K562 (cell line): Measurements from ENCODE around the gene IP6K3. TPM values are rescaled to one million over a fixed set of nuclear protein-coding genes. Genes with fewer than 3 reads are reported as not detected.

Experiments used
- ATF7 ChIP-seq: fragments of 450-650 bp; IDR thresholded peaks from 2 replicates; pipeline ENCODE4 v1.7.1; 2014; ENCODE audit warnings: mild to moderate bottlenecking, moderate library complexity
- BHLHE40 ChIP-seq: IDR thresholded peaks from 2 replicates; pipeline ENCODE4 v1.6.1; 2011; ENCODE audit warnings: low read length, improper control_type of control experiment
- MTA1 ChIP-seq: fragments of 450-650 bp; IDR thresholded peaks from 2 replicates; pipeline ENCODE4 v1.6.1; 2017; ENCODE audit warnings: borderline replicate concordance
- NR2C2 ChIP-seq, 2 experiments: fragments of 200-800 bp in 1 of 2; sonication (Bioruptor generic) in 1 of 2; sonication (generic) in 1 of 2; formaldehyde crosslinking in 1 of 2; IDR thresholded peaks; 2 replicates each; pipeline versions ENCODE4 v1.6.1 to v1.8.0; 2016 to 2022; ENCODE audit warnings: mild to moderate bottlenecking in 1 of 2, missing compliant biosample characterization in 1 of 2, missing genetic modification characterization in 1 of 2, missing genetic modification reagents in 1 of 2
- RCOR1 ChIP-seq, 2 experiments: IDR thresholded peaks; 2 replicates each; pipeline ENCODE4 v1.6.1; 2012; ENCODE audit warnings: low read depth in 2 of 2, low read length in 2 of 2, borderline replicate concordance in 1 of 2, improper control_type of control experiment in 1 of 2
- RNF2 ChIP-seq: sonication (generic); IDR thresholded peaks from 2 replicates; pipeline ENCODE4 v1.6.1; 2016
- SPI1 ChIP-seq: IDR thresholded peaks from 2 replicates; pipeline ENCODE4 v1.6.1; 2011; ENCODE audit warnings: low read depth, low read length, control low read depth, borderline replicate concordance
- ZNF263 ChIP-seq: sonication (generic); formaldehyde crosslinking; IDR thresholded peaks from 2 replicates; pipeline ENCODE4 v1.8.0; 2022; ENCODE audit warnings: mild to moderate bottlenecking, missing genetic modification reagents, borderline replicate concordance
- polyA plus RNA-seq, 8 experiments: library from polyadenylated mRNA; depleted of rRNA in 4 of 8; stranded (reverse) in 5 of 8; unstranded in 3 of 8; fragments of >200 nt; fragmentation: Nextera tagmentation in 2 of 8; fragmentation: Illumina TruSeq in 1 of 8; extraction: Ambion mirVana in 2 of 8; extraction: Trizol in 1 of 8; gene quantifications; 2 replicates each; pipeline versions ENCODE4 v1.2.1 to v1.2.3, GENCODE V29; 2011 to 2014; ENCODE audit warnings: inconsistent platforms in 1 of 8, missing spikeins in 1 of 8
- total RNA-seq, 7 experiments: library from RNA; depleted of rRNA in 6 of 7; stranded (reverse); fragments of >200 nt in 6 of 7; fragmentation: Illumina TruSeq in 2 of 7; extraction: Trizol in 2 of 7; gene quantifications; 2 replicates each; pipeline versions ENCODE4 v1.2.1 to v1.2.3, GENCODE V29; 2011 to 2021; ENCODE audit warnings: low replicate concordance in 1 of 7
- TF ChIP-seq, protein P1 (sequence below): sonication (generic); formaldehyde crosslinking; IDR thresholded peaks from 2 replicates; pipeline ENCODE4 v1.8.0; 2022; ENCODE audit warnings: mild to moderate bottlenecking, missing genetic modification reagents
- TF ChIP-seq, protein P2 (sequence below), 3 experiments: IDR thresholded peaks in 2 of 3; conservative IDR thresholded peaks in 1 of 3; 2 replicates each; pipeline ENCODE4 v1.5.1; 2011 to 2012; ENCODE audit warnings: low read length in 3 of 3, mild to moderate bottlenecking in 3 of 3, control low read depth in 2 of 3, improper control_type of control experiment in 1 of 3, inconsistent platforms in 1 of 3, low read depth in 1 of 3, mixed read lengths in 1 of 3, moderate library complexity in 1 of 3; ENCODE audit not compliant: insufficient read depth in 2 of 3
- TF ChIP-seq, protein P3 (sequence below): sonication (generic); formaldehyde crosslinking; IDR thresholded peaks from 2 replicates; pipeline ENCODE4 v1.8.1; 2023; ENCODE audit warnings: mild to moderate bottlenecking, missing genetic modification reagents
- TF ChIP-seq, protein P4 (sequence below): fragments of 200-800 bp; sonication (Bioruptor generic); IDR thresholded peaks from 2 replicates; pipeline ENCODE4 v1.6.1; 2017; ENCODE audit warnings: missing genetic modification characterization, missing compliant biosample characterization
- TF ChIP-seq, protein P5 (sequence below): fragments of 450-650 bp; IDR thresholded peaks from 2 replicates; pipeline ENCODE4 v1.6.1; 2014; ENCODE audit warnings: low read depth, mild to moderate bottlenecking, moderate library complexity, borderline replicate concordance

Gene IP6K3
- total and polyA plus RNA-seq, 9 of the 15 experiments (the other 6 are each of a cell fraction or from before 2014, with no cell fraction given), result not detected

DNA sequence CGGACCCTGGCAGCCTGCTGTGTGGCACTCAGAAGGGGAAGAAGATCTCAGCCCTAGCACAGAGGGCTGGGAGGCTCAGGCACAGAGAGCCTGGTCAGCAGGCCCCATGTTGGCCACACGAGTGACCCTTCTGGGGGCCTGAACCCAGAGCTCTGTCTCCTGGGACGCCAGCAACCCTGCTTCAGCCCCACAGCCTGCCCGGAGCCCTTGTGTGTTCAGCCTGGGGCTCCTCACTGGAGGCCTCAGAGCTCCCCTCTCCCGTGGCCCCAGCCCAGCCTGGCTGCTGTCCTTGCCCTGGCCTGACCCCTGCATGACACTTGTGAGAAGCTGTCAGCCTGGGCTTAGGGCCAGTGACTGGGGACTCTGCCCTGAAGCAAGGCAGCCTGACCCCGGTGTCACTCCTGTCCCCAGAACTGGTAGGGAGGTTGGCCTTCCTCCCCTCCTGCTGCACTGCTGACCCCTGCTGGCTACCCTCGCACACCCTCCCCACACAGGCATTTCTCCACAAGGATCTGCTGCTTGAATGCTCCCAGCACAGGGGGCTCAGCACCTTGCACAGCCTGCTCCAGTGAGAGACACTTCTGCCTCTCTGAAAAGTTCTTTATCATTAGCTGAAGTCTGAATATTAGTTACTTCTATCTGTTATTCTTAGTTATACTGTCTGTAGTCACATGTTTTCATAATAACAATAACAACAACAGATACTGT lies 15.4 kb upstream of the IP6K3 start (continued):
- TF ChIP-seq BHLHE40 (peak; percentile 55; the same call in 1 of the 2 replicates), RCOR1 (IDR thresholded peaks at IDR 0.05; ENCODE audit: borderline replicate concordance in 1 of 2, low read depth in 2 of 2, low read length in 2 of 2) (peak in 1 of 2 experiments; percentile 66; a peak in 1 of 4 replicates), MTA1 (peak; percentile 32; the same call in 1 of the 2 replicates), ATF7 (peak; percentile 45), ZNF263 (CRISPR knock-in tag) (no peak), RNF2 (no peak), SPI1 (0 out of 2 replicates have a peak, but pooled peaks have one; percentile 7), NR2C2 (CRISPR knock-in tag; IDR thresholded peaks at IDR 0.05) (no peak), NR2C2 (tag; IDR thresholded peaks at IDR 0.05) (peak; percentile 89)
- TF ChIP-seq, protein P1, sequence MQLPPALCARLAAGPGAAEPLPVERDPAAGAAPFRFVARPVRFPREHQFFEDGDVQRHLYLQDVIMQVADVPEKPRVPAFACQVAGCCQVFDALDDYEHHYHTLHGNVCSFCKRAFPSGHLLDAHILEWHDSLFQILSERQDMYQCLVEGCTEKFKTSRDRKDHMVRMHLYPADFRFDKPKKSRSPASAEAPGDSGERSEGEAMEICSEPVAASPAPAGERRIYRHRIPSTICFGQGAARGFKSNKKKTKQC (CRISPR knock-in tag), result no peak
- TF ChIP-seq, protein P2, sequence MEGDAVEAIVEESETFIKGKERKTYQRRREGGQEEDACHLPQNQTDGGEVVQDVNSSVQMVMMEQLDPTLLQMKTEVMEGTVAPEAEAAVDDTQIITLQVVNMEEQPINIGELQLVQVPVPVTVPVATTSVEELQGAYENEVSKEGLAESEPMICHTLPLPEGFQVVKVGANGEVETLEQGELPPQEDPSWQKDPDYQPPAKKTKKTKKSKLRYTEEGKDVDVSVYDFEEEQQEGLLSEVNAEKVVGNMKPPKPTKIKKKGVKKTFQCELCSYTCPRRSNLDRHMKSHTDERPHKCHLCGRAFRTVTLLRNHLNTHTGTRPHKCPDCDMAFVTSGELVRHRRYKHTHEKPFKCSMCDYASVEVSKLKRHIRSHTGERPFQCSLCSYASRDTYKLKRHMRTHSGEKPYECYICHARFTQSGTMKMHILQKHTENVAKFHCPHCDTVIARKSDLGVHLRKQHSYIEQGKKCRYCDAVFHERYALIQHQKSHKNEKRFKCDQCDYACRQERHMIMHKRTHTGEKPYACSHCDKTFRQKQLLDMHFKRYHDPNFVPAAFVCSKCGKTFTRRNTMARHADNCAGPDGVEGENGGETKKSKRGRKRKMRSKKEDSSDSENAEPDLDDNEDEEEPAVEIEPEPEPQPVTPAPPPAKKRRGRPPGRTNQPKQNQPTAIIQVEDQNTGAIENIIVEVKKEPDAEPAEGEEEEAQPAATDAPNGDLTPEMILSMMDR (IDR thresholded peaks at IDR 0.05 in 2 of 3, conservative IDR thresholded peaks at IDR 0.05 in 1 of 3; ENCODE audit: insufficient read depth in 2 of 3, low read depth in 1 of 3, low read length in 3 of 3), result peak; percentile 93 to 97 (median 96)
- TF ChIP-seq, protein P3, sequence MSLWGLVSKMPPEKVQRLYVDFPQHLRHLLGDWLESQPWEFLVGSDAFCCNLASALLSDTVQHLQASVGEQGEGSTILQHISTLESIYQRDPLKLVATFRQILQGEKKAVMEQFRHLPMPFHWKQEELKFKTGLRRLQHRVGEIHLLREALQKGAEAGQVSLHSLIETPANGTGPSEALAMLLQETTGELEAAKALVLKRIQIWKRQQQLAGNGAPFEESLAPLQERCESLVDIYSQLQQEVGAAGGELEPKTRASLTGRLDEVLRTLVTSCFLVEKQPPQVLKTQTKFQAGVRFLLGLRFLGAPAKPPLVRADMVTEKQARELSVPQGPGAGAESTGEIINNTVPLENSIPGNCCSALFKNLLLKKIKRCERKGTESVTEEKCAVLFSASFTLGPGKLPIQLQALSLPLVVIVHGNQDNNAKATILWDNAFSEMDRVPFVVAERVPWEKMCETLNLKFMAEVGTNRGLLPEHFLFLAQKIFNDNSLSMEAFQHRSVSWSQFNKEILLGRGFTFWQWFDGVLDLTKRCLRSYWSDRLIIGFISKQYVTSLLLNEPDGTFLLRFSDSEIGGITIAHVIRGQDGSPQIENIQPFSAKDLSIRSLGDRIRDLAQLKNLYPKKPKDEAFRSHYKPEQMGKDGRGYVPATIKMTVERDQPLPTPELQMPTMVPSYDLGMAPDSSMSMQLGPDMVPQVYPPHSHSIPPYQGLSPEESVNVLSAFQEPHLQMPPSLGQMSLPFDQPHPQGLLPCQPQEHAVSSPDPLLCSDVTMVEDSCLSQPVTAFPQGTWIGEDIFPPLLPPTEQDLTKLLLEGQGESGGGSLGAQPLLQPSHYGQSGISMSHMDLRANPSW (CRISPR knock-in tag), result peak; percentile 57; the same call in 1 of the 2 replicates
- TF ChIP-seq, protein P4, sequence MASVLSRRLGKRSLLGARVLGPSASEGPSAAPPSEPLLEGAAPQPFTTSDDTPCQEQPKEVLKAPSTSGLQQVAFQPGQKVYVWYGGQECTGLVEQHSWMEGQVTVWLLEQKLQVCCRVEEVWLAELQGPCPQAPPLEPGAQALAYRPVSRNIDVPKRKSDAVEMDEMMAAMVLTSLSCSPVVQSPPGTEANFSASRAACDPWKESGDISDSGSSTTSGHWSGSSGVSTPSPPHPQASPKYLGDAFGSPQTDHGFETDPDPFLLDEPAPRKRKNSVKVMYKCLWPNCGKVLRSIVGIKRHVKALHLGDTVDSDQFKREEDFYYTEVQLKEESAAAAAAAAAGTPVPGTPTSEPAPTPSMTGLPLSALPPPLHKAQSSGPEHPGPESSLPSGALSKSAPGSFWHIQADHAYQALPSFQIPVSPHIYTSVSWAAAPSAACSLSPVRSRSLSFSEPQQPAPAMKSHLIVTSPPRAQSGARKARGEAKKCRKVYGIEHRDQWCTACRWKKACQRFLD (CRISPR knock-in tag), result no peak
- TF ChIP-seq, protein P5, sequence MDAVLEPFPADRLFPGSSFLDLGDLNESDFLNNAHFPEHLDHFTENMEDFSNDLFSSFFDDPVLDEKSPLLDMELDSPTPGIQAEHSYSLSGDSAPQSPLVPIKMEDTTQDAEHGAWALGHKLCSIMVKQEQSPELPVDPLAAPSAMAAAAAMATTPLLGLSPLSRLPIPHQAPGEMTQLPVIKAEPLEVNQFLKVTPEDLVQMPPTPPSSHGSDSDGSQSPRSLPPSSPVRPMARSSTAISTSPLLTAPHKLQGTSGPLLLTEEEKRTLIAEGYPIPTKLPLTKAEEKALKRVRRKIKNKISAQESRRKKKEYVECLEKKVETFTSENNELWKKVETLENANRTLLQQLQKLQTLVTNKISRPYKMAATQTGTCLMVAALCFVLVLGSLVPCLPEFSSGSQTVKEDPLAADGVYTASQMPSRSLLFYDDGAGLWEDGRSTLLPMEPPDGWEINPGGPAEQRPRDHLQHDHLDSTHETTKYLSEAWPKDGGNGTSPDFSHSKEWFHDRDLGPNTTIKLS, result 0 out of 2 replicates have a peak, but pooled peaks have one; percentile 34
